Activated T-cell treated with anti-CD3 and anti-CD28 coated beads, Interleukin-2, amount 50 U/mL, for 72 hours (primary cell): ENCODE data around the gene C1QTNF6. TPM values are rescaled to one million over a fixed set of nuclear protein-coding genes. Genes with fewer than 3 reads are reported as not detected.

Source experiments
- ATAC-seq, 2 donors: fragments of 150-1000 bp; cut with Tn5 transposase; replicated peaks in 1 of 2; 2 replicates each; pipeline ENCODE4 v1.10.0; 2021; ENCODE audit warnings: moderate library complexity in 2 of 2, mild to moderate bottlenecking in 1 of 2
- DNase-seq, 2 donors: peaks; one replicate each; pipeline ENCODE4 v3.0.0; 2021 to 2022; ENCODE audit warnings: mixed read lengths in 1 of 2
- H3K27ac Mint-ChIP-seq: one replicate; pipeline ENCODE4 v1.8.0; 2022; ENCODE audit warnings: mild to moderate bottlenecking, moderate library complexity, mixed read lengths
- H3K27me3 Mint-ChIP-seq: one replicate; pipeline ENCODE4 v1.8.0; 2022; ENCODE audit warnings: low read depth, mixed read lengths
- H3K36me3 Mint-ChIP-seq, 2 donors: one replicate each; pipeline ENCODE4 v1.8.0; 2022; ENCODE audit warnings: mixed read lengths in 2 of 2, mild to moderate bottlenecking in 1 of 2; ENCODE audit not compliant: insufficient read depth in 2 of 2
- H3K4me1 Mint-ChIP-seq: one replicate; pipeline ENCODE4 v1.8.0; 2022; ENCODE audit warnings: low read depth, mixed read lengths
- H3K4me3 Mint-ChIP-seq, 2 donors: one replicate each; pipeline ENCODE4 v1.8.0; 2022; ENCODE audit warnings: mild to moderate bottlenecking in 2 of 2, mixed read lengths in 2 of 2, moderate library complexity in 2 of 2
- H3K9me3 Mint-ChIP-seq, 2 donors: one replicate each; pipeline ENCODE4 v1.8.0; 2022; ENCODE audit warnings: mixed read lengths in 2 of 2
- total RNA-seq, 2 donors: library from RNA; stranded (reverse); gene quantifications; one replicate each; pipeline ENCODE4 v1.2.3, GENCODE V29; 2022

The C1QTNF6 gene
- total RNA-seq, 2 donors from 2014 or later: 22.7 to 30.0 TPM

- H3K4me1 Mint-ChIP-seq: peaks cover 49% of the 10 kb centered on the region
- H3K36me3 Mint-ChIP-seq: peaks cover 2 to 6% of the 10 kb centered on the region in 2 donors
- ATAC-seq: no peak
- no peaks in the 10 kb centered on the region for H3K27me3 Mint-ChIP-seq
- H3K4me3 Mint-ChIP-seq: no peak overlapping the region
- H3K27ac Mint-ChIP-seq: no peak overlapping the region
- no peak for DNase-seq
- no peaks in the 10 kb centered on the region for H3K9me3 Mint-ChIP-seq
These were observed 526 bp downstream of the C1QTNF6 start for GRCh38 chr22:37187552-37187890.

- ATAC-seq (no peak), DNase-seq (no peak)
- H3K4me1 Mint-ChIP-seq: peaks cover 46% of the 10 kb centered on the region
- no peak overlapping the region for H3K27ac Mint-ChIP-seq
- H3K36me3 Mint-ChIP-seq: peaks cover 2 to 6% of the 10 kb centered on the region in 2 donors
- no peaks in the 10 kb centered on the region for H3K9me3 Mint-ChIP-seq
- no peaks in the 10 kb centered on the region for H3K27me3 Mint-ChIP-seq
- H3K4me3 Mint-ChIP-seq: peak overlapping the region; percentile 22 to 77
These were observed 987 bp downstream of the C1QTNF6 start for GRCh38 chr22:37186997-37187522.

- Mint-ChIP-seq H3K36me3 (peaks cover 2 to 6% of the 10 kb centered on the region in 2 donors), H3K27me3 (no peaks in the 10 kb centered on the region), H3K27ac (peak overlapping the region; percentile 87), H3K4me1 (peaks cover 46% of the 10 kb centered on the region), H3K9me3 (no peaks in the 10 kb centered on the region), H3K4me3 (peak overlapping the region; percentile 77 to 80)
- DNase-seq (peak; percentile 37 to 46), ATAC-seq (peak; percentile 70 to 72)
These were observed 1.6 kb downstream of the C1QTNF6 start for GRCh38 chr22:37186228-37186996.

- ATAC-seq: no peak
- Mint-ChIP-seq H3K36me3 (peaks cover 2 to 3% of the 10 kb centered on the region in 2 donors), H3K4me1 (peaks cover 46% of the 10 kb centered on the region), H3K27me3 (no peaks in the 10 kb centered on the region), H3K9me3 (no peaks in the 10 kb centered on the region), H3K4me3 (peak overlapping the region; percentile 77 to 80), H3K27ac (no peak overlapping the region)
- no peak for DNase-seq
These were observed 2.3 kb downstream of the C1QTNF6 start for GRCh38 chr22:37185646-37186227.

GRCh38 chr22:37184816-37185541, 3.1 kb downstream of the C1QTNF6 start:
- DNase-seq (no peak), ATAC-seq (no peak)
- H3K27ac Mint-ChIP-seq: no peak overlapping the region
- no peak overlapping the region for H3K4me3 Mint-ChIP-seq
- no peaks in the 10 kb centered on the region for H3K27me3 Mint-ChIP-seq
- peaks cover 46% of the 10 kb centered on the region for H3K4me1 Mint-ChIP-seq
- H3K9me3 Mint-ChIP-seq: no peaks in the 10 kb centered on the region
- H3K36me3 Mint-ChIP-seq: peaks cover 0 to 2% of the 10 kb centered on the region in 2 donors

- H3K4me1 Mint-ChIP-seq: peaks cover 46% of the 10 kb centered on the region
- H3K27ac Mint-ChIP-seq: no peak overlapping the region
- no peak overlapping the region for H3K4me3 Mint-ChIP-seq
- no peaks in the 10 kb centered on the region for H3K36me3 Mint-ChIP-seq
- ATAC-seq (no peak), DNase-seq (no peak)
- no peaks in the 10 kb centered on the region for H3K27me3 Mint-ChIP-seq
- H3K9me3 Mint-ChIP-seq: no peaks in the 10 kb centered on the region
These were observed 3.7 kb downstream of the C1QTNF6 start for GRCh38 chr22:37184380-37184755.

GRCh38 chr22:37183432-37184379, 4.3 kb downstream of the C1QTNF6 start:
- no peaks in the 10 kb centered on the region for H3K36me3 Mint-ChIP-seq

GRCh38 chr22:37182949-37183245, 5.2 kb downstream of the C1QTNF6 start:
- H3K36me3 Mint-ChIP-seq: no peaks in the 10 kb centered on the region
- peaks cover 34% of the 10 kb centered on the region for H3K4me1 Mint-ChIP-seq
- no peak overlapping the region for H3K27ac Mint-ChIP-seq

More at GRCh38 chr22:37183432-37184379, 4.3 kb downstream of the C1QTNF6 start:
- peak overlapping the region; percentile 61 for H3K27ac Mint-ChIP-seq
- peak in 1 of 2 donors; percentile 32 for ATAC-seq
- H3K9me3 Mint-ChIP-seq: no peaks in the 10 kb centered on the region
- H3K4me1 Mint-ChIP-seq: peaks cover 41% of the 10 kb centered on the region
- H3K4me3 Mint-ChIP-seq: no peak overlapping the region
- no peak for DNase-seq
- no peaks in the 10 kb centered on the region for H3K27me3 Mint-ChIP-seq

GRCh38 chr22:37182101-37182948, 5.7 kb downstream of the C1QTNF6 start:
- H3K27ac Mint-ChIP-seq: no peak overlapping the region
- DNase-seq (no peak), ATAC-seq (no peak)
- no peaks in the 10 kb centered on the region for H3K9me3 Mint-ChIP-seq
- H3K4me3 Mint-ChIP-seq: no peak overlapping the region
- no peaks in the 10 kb centered on the region for H3K36me3 Mint-ChIP-seq
- H3K4me1 Mint-ChIP-seq: peaks cover 33% of the 10 kb centered on the region
- H3K27me3 Mint-ChIP-seq: peaks cover 8% of the 10 kb centered on the region

More at GRCh38 chr22:37182949-37183245, 5.2 kb downstream of the C1QTNF6 start:
- no peak for DNase-seq
- H3K9me3 Mint-ChIP-seq: no peaks in the 10 kb centered on the region
- H3K4me3 Mint-ChIP-seq: no peak overlapping the region
- H3K27me3 Mint-ChIP-seq: peaks cover 4% of the 10 kb centered on the region
- ATAC-seq: no peak

GRCh38 chr22:37181681-37182080, 6.4 kb downstream of the C1QTNF6 start:
- Mint-ChIP-seq H3K27me3 (peaks cover 8% of the 10 kb centered on the region), H3K4me1 (peaks cover 31% of the 10 kb centered on the region), H3K4me3 (no peak overlapping the region), H3K27ac (no peak overlapping the region), H3K9me3 (no peaks in the 10 kb centered on the region), H3K36me3 (no peaks in the 10 kb centered on the region)
- no peak for DNase-seq
- no peak for ATAC-seq

GRCh38 chr22:37180531-37181231, 7.4 kb downstream of the C1QTNF6 start:
- H3K36me3 Mint-ChIP-seq: no peaks in the 10 kb centered on the region
- ATAC-seq: no peak
- H3K9me3 Mint-ChIP-seq: no peaks in the 10 kb centered on the region
- DNase-seq: no peak
- H3K4me3 Mint-ChIP-seq: no peak overlapping the region
- H3K4me1 Mint-ChIP-seq: peaks cover 27% of the 10 kb centered on the region
- peaks cover 8% of the 10 kb centered on the region for H3K27me3 Mint-ChIP-seq
- no peak overlapping the region for H3K27ac Mint-ChIP-seq
